DND-41 (cell line): Measurements from ENCODE around the gene CCSAP.
"Not testable (repeated sequence)": the region's sequence is repeated elsewhere in the genome, so short reads cannot be mapped to it uniquely, and the experiment has no call there.

Source experiments
- ATAC-seq: fragments of 200-7000 bp; cut with Tn5 transposase; 3 replicates; pipeline ENCODE4 v1.9.1; 2021; ENCODE audit warnings: low read depth; ENCODE audit not compliant: insufficient read depth
- DNase-seq: peaks from one replicate; pipeline ENCODE4 v3.0.0-alpha.2; 2020
- H2AFZ ChIP-seq: 2 replicates; pipeline ENCODE4 v1.6.0; 2012; ENCODE audit warnings: low read depth, low read length
- H3K27ac ChIP-seq: 2 replicates; pipeline ENCODE4 v1.5.1; 2012; ENCODE audit warnings: low read length, inconsistent platforms
- H3K27me3 ChIP-seq: fragments of 200-600 bp; sonication (generic); 2 replicates; pipeline ENCODE4 v1.6.0; 2012; ENCODE audit warnings: low read length, mild to moderate bottlenecking, inconsistent platforms; ENCODE audit not compliant: insufficient read depth, poor library complexity
- H3K36me3 ChIP-seq: 2 replicates; pipeline ENCODE4 v1.5.1; 2012; ENCODE audit warnings: low read length, inconsistent platforms; ENCODE audit not compliant: insufficient read depth
- H3K4me1 ChIP-seq: 2 replicates; pipeline ENCODE4 v1.5.1; 2012; ENCODE audit warnings: mild to moderate bottlenecking, low read length; ENCODE audit not compliant: insufficient read depth
- H3K4me2 ChIP-seq: 2 replicates; pipeline ENCODE4 v1.6.0; 2012; ENCODE audit warnings: mild to moderate bottlenecking, moderate library complexity, low read length, inconsistent platforms; ENCODE audit not compliant: insufficient read depth
- H3K4me3 ChIP-seq, 2 experiments: fragments of 200-600 bp in 1 of 2; shearing (Covaris generic) in 1 of 2; 2 replicates each; pipeline ENCODE4 v1.5.1; 2012 to 2016; ENCODE audit warnings: inconsistent platforms in 2 of 2, low read length in 2 of 2, mild to moderate bottlenecking in 2 of 2, low read depth in 1 of 2, moderate library complexity in 1 of 2
- H3K79me2 ChIP-seq: 2 replicates; pipeline ENCODE4 v1.6.0; 2012; ENCODE audit warnings: low read length, inconsistent platforms; ENCODE audit not compliant: insufficient read depth
- H3K9ac ChIP-seq: 2 replicates; pipeline ENCODE4 v1.6.0; 2012; ENCODE audit warnings: low read depth, mild to moderate bottlenecking, inconsistent platforms, low read length, moderate library complexity
- H3K9me3 ChIP-seq: 2 replicates; pipeline ENCODE4 v1.5.1; 2012; ENCODE audit warnings: low read length, moderate library complexity, mild to moderate bottlenecking, inconsistent platforms; ENCODE audit not compliant: insufficient read depth, severe bottlenecking
- H4K20me1 ChIP-seq: 2 replicates; pipeline ENCODE4 v1.6.0; 2012; ENCODE audit warnings: low read length; ENCODE audit not compliant: insufficient read depth
- EZH2 ChIP-seq: IDR thresholded peaks from 3 replicates; pipeline ENCODE4 v1.6.1; 2012; ENCODE audit warnings: borderline replicate concordance, low read depth, mild to moderate bottlenecking, moderate library complexity, low read length, inconsistent platforms; ENCODE audit not compliant: severe bottlenecking
- TF ChIP-seq, protein P1 (sequence below): IDR thresholded peaks from 2 replicates; pipeline ENCODE4 v1.5.1; 2012; ENCODE audit warnings: borderline replicate concordance, low read length, moderate library complexity, mild to moderate bottlenecking; ENCODE audit not compliant: poor library complexity, severe bottlenecking; ENCODE audit errors: extremely low read depth

The CCSAP gene

DNA sequence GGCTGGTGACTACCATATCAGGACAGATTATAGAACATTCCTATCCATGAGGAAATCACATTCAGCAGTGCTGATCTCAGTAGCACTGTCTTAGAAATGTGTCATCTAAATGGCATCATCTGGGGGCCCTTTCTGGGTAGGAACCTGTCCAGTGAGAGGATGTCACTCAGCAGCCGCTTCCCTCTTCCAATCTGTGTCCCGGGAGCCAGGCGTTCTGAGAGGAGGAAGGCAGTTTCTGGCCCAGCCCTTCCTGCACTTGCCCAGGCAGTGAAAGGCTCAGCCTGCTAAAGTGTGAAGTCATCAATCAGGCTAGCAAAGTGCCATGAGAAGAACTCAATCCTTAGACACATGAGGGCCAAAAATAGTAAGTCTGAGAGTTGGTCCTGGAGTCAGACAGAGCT is 46.3 kb downstream of the CCSAP start:
- no peak overlapping the region for H3K4me3 ChIP-seq
- H3K36me3 ChIP-seq, result peaks cover 27% of the 10 kb centered on the region; the same call in 1 of the 2 replicates
- H3K4me2 ChIP-seq, result no peak overlapping the region
- no peak for DNase-seq
- H3K4me1 ChIP-seq, result no peaks in the 10 kb centered on the region
- H3K27ac ChIP-seq, result no peak overlapping the region
- TF ChIP-seq EZH2, result no peak
- TF ChIP-seq, protein P1, sequence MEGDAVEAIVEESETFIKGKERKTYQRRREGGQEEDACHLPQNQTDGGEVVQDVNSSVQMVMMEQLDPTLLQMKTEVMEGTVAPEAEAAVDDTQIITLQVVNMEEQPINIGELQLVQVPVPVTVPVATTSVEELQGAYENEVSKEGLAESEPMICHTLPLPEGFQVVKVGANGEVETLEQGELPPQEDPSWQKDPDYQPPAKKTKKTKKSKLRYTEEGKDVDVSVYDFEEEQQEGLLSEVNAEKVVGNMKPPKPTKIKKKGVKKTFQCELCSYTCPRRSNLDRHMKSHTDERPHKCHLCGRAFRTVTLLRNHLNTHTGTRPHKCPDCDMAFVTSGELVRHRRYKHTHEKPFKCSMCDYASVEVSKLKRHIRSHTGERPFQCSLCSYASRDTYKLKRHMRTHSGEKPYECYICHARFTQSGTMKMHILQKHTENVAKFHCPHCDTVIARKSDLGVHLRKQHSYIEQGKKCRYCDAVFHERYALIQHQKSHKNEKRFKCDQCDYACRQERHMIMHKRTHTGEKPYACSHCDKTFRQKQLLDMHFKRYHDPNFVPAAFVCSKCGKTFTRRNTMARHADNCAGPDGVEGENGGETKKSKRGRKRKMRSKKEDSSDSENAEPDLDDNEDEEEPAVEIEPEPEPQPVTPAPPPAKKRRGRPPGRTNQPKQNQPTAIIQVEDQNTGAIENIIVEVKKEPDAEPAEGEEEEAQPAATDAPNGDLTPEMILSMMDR, result no peak
- no peak overlapping the region for H3K9ac ChIP-seq
- ATAC-seq, result no peak
- H3K79me2 ChIP-seq, result 0 out of 2 replicates have a peak, but pooled peaks cover 4% of the 10 kb centered on the region
- H3K9me3 ChIP-seq, result no peaks in the 10 kb centered on the region
- H4K20me1 ChIP-seq, result no peaks in the 10 kb centered on the region
- H2AFZ ChIP-seq, result no peak overlapping the region
- no peaks in the 10 kb centered on the region for H3K27me3 ChIP-seq

DNA sequence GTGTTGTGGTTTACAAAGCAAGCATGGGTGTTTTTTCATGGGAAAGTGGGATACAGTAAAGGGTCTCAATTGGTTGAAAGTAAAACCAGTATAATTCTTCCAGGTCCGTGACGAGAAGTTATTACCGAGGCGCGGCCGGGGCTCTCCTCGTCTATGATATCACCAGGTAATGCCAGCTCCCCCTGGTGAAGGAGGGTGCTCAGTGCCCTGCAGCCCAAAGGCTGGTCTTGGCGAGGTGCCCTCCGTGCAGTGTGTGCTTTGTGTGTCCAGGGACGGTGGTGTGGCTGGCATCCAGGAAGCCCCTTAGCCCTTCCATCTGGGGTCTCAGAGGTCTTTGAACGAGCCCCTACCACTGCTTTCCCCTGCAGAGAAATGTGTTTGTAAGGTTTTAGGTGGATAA is 47.1 kb downstream of the CCSAP start:
- Histone ChIP-seq H3K27ac (no peak overlapping the region), H3K9ac (no peak overlapping the region), H2AFZ (no peak overlapping the region), H3K79me2 (0 out of 2 replicates have a peak, but pooled peaks cover 4% of the 10 kb centered on the region), H3K4me2 (no peak overlapping the region), H3K27me3 (no peaks in the 10 kb centered on the region), H3K36me3 (peaks cover 31% of the 10 kb centered on the region; the same call in 1 of the 2 replicates), H3K4me3 (no peak overlapping the region), H3K9me3 (no peaks in the 10 kb centered on the region), H3K4me1 (no peaks in the 10 kb centered on the region), H4K20me1 (no peaks in the 10 kb centered on the region)
- no peak for ATAC-seq
- TF ChIP-seq, protein P1, result no peak
- no peak for TF ChIP-seq EZH2
- no peak for DNase-seq

DNA sequence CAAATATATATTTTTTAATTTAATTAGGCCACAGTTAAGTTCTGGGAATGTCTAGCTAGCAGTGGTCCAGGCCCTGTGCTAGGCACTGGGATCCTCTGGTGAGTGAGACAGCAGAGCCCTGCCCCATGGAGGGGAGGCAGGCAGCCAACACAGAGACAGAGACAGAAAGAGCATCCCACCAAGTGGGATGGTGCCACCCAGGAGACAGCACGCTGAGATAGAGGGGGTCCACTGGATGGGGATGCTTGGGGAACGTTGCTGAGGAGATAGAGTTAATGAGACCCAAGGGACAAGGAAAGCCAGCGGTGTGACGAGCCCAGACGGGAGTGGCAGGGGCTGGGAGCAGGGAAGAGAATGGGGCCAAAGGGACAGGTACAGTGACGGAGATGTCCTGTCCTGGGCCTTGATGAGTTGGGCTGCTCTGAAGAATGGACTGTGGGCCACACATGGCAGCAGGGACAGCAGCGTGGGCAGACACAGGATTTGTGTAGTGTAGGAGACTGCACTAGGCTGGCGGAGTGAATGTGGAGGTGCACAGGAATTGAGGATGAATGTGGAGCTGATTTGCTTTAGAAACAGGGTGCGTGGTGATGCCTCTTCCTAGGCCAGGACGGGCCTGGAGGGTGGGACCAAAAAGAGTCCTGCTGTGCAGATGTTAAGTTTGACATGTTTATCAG is 49.2 kb downstream of the CCSAP start:
- ATAC-seq (no peak), DNase-seq (no peak)
- Histone ChIP-seq H3K9me3 (no peaks in the 10 kb centered on the region), H2AFZ (no peak overlapping the region), H4K20me1 (no peaks in the 10 kb centered on the region), H3K4me3 (no peak overlapping the region), H3K27me3 (no peaks in the 10 kb centered on the region), H3K4me1 (no peaks in the 10 kb centered on the region), H3K27ac (no peak overlapping the region), H3K4me2 (no peak overlapping the region), H3K79me2 (0 out of 2 replicates have a peak, but pooled peaks cover 4% of the 10 kb centered on the region), H3K36me3 (peaks cover 17% of the 10 kb centered on the region; the same call in 1 of the 2 replicates), H3K9ac (no peak overlapping the region)
- TF ChIP-seq, protein P1, result no peak
- TF ChIP-seq EZH2, result no peak

DNA sequence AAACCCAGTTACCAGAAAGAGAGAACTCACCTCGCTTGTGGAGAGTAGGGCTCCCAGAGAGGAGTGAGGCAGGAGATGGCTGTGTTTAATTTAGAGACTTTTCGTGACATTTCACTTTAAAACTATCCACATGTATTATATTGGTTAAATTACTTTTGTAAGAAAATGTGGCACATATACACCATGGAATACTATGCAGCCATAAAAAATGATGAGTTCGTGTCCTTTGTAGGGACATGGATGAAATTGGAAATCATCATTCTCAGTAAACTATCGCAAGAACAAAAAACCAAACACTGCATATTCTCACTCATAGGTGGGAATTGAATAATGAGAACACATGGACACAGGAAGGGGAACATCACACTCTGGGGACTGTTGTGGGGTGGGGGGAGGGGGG is 51.2 kb downstream of the CCSAP start:
- H3K4me1 ChIP-seq, H3K9me3 ChIP-seq, DNase-seq, ATAC-seq, H3K4me3 ChIP-seq, H3K4me2 ChIP-seq, H3K27me3 ChIP-seq, H4K20me1 ChIP-seq, H3K27ac ChIP-seq, H3K9ac ChIP-seq, H2AFZ ChIP-seq: not testable (repeated sequence)
- H3K79me2 ChIP-seq, result peaks cover 19% of the 10 kb centered on the region
- H3K36me3 ChIP-seq, result peaks cover 14% of the 10 kb centered on the region; the same call in 1 of the 2 replicates
